GM12878 (cell line): ENCODE results near the gene TNFRSF8. TPM values are rescaled to one million over a fixed set of nuclear protein-coding genes. Genes with fewer than 3 reads are reported as not detected.

Experiments used
- CBX5 ChIP-seq: sonication (generic); IDR thresholded peaks from 2 replicates; pipeline ENCODE4 v1.6.1; 2016; ENCODE audit warnings: low read depth, moderate library complexity, mild to moderate bottlenecking, inconsistent platforms
- EP300 ChIP-seq, 2 experiments: fragments of 150-350 bp in 1 of 2; IDR thresholded peaks; 2 replicates each; pipeline ENCODE4 v1.6.1; 2011 to 2012; ENCODE audit warnings: low read depth in 2 of 2, low read length in 2 of 2, borderline replicate concordance in 1 of 2, improper control_type of control experiment in 1 of 2, inconsistent platforms in 1 of 2; ENCODE audit not compliant: control insufficient read depth in 1 of 2
- ETV6 ChIP-seq, 2 experiments: fragments of 450-650 bp in 1 of 2; IDR thresholded peaks in 1 of 2; conservative IDR thresholded peaks in 1 of 2; 2 replicates each; pipeline ENCODE4 v1.6.1; 2014; ENCODE audit warnings: antibody characterized with exemption in 1 of 2, borderline replicate concordance in 1 of 2, low read depth in 1 of 2, mild to moderate bottlenecking in 1 of 2, moderate library complexity in 1 of 2
- HDGF ChIP-seq: fragments of 450-650 bp; IDR thresholded peaks from 2 replicates; pipeline ENCODE4 v1.6.1; 2016; ENCODE audit warnings: antibody characterized with exemption
- MTA3 ChIP-seq: IDR thresholded peaks from 2 replicates; pipeline ENCODE4 v1.6.1; 2012; ENCODE audit warnings: low read length, inconsistent platforms, borderline replicate concordance
- MYC ChIP-seq: IDR thresholded peaks from 2 replicates; pipeline ENCODE4 v1.6.1; 2011; ENCODE audit warnings: mild to moderate bottlenecking, low read length, moderate library complexity, inconsistent platforms; ENCODE audit not compliant: insufficient read depth, insufficient replicate concordance, insufficient read length, severe bottlenecking
- RAD51 ChIP-seq: fragments of 450-650 bp; IDR thresholded peaks from 2 replicates; pipeline ENCODE4 v1.6.1; 2016; ENCODE audit warnings: moderate library complexity, mild to moderate bottlenecking, inconsistent platforms
- RCOR1 ChIP-seq: conservative IDR thresholded peaks from 2 replicates; pipeline ENCODE4 v1.6.1; 2012; ENCODE audit warnings: low read depth, low read length, improper control_type of control experiment
- RELA ChIP-seq: fragments of 450-650 bp; IDR thresholded peaks from 2 replicates; pipeline ENCODE4 v1.8.0; 2014; ENCODE audit warnings: borderline replicate concordance; ENCODE audit not compliant: partially characterized antibody
- REST ChIP-seq: IDR thresholded peaks from 2 replicates; pipeline ENCODE4 v1.6.1; 2012; ENCODE audit warnings: mild to moderate bottlenecking, low read depth, low read length
- TBL1XR1 ChIP-seq: IDR thresholded peaks from 2 replicates; pipeline ENCODE4 v1.6.1; 2012; ENCODE audit warnings: low read depth, low read length, improper control_type of control experiment
- USF2 ChIP-seq: IDR thresholded peaks from 2 replicates; pipeline ENCODE4 v1.6.1; 2011; ENCODE audit warnings: low read depth, low read length, improper control_type of control experiment, borderline replicate concordance
- polyA plus RNA-seq, 11 experiments: library from polyadenylated mRNA; depleted of rRNA in 4 of 11; unstranded in 6 of 11; stranded (reverse) in 5 of 11; fragments of >200 nt; fragmentation: Nextera tagmentation in 4 of 11; fragmentation: Illumina TruSeq in 1 of 11; extraction: Ambion mirVana in 4 of 11; extraction: Trizol in 1 of 11; gene quantifications; 1 replicate in 1 of 11; 2 replicates in 10 of 11; pipeline versions ENCODE4 v1.2.1 to v1.2.3, GENCODE V29; 2011 to 2016; ENCODE audit warnings: inconsistent platforms in 2 of 11, missing spikeins in 2 of 11, low read depth in 1 of 11
- total RNA-seq, 4 experiments: library from RNA; depleted of rRNA in 3 of 4; stranded (reverse); fragments of >200 nt in 3 of 4; fragmentation: Illumina TruSeq in 1 of 4; extraction: Trizol in 1 of 4; gene quantifications; 2 replicates each; pipeline versions ENCODE4 v1.2.1 to v1.2.3, GENCODE V29; 2013 to 2021
- TF ChIP-seq, protein P1 (sequence below): fragments of 450-650 bp; formaldehyde crosslinking; IDR thresholded peaks from 2 replicates; pipeline ENCODE4 v1.4.0; 2022; ENCODE audit warnings: mild to moderate bottlenecking, moderate library complexity
- TF ChIP-seq, protein P2 (sequence below): fragments of 450-650 bp; IDR thresholded peaks from 2 replicates; pipeline ENCODE4 v1.6.1; 2014; ENCODE audit warnings: mild to moderate bottlenecking
- TF ChIP-seq, protein P3 (sequence below): fragments of 450-650 bp; IDR thresholded peaks from 2 replicates; pipeline ENCODE4 v1.6.1; 2017; ENCODE audit warnings: mild to moderate bottlenecking

TNFRSF8 gene
- total and polyA plus RNA-seq, 10 of the 15 experiments (the other 5 are each of a cell fraction or from before 2014, with no cell fraction given): 9.8 to 114 (median 58.8) TPM

DNA sequence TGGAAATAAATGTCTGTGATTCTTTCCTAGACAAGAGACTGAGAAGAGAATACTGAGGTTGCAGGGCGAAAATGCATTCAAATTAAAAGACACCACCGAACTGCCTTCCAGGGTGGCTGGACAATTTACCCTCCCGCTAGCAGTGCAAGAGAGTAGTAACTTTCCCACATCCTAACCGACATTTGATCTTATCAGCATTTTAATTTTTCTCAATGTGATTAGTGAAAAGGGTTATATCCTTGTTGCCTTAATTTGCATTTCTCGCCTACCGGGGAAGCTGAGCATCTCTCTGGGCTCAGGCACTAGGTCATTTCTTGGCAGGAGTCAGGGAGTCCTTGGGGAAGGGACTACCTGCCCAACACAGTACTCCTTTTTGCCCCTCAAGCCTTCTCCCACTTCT, 2.8 kb downstream of the TNFRSF8 start (continued):
- no peak for TF ChIP-seq USF2
- TF ChIP-seq CBX5: no peak
- TF ChIP-seq, protein P1, sequence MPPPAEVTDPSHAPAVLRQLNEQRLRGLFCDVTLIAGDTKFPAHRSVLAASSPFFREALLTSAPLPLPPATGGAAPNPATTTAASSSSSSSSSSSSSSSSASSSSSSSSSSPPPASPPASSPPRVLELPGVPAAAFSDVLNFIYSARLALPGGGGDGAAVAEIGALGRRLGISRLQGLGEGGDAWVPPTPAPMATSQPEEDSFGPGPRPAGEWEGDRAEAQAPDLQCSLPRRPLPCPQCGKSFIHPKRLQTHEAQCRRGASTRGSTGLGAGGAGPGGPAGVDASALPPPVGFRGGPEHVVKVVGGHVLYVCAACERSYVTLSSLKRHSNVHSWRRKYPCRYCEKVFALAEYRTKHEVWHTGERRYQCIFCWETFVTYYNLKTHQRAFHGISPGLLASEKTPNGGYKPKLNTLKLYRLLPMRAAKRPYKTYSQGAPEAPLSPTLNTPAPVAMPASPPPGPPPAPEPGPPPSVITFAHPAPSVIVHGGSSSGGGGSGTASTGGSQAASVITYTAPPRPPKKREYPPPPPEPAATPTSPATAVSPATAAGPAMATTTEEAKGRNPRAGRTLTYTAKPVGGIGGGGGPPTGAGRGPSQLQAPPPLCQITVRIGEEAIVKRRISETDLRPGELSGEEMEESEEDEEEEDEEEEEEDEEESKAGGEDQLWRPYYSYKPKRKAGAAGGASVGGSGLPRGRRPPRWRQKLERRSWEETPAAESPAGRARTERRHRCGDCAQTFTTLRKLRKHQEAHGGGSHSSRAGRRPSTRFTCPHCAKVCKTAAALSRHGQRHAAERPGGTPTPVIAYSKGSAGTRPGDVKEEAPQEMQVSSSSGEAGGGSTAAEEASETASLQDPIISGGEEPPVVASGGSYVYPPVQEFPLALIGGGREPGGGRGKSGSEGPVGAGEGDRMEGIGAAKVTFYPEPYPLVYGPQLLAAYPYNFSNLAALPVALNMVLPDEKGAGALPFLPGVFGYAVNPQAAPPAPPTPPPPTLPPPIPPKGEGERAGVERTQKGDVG (CRISPR knock-in tag): no peak
- TF ChIP-seq RCOR1: no peak
- no peak for TF ChIP-seq MTA3
- TF ChIP-seq MYC: no peak
- TF ChIP-seq, protein P2, sequence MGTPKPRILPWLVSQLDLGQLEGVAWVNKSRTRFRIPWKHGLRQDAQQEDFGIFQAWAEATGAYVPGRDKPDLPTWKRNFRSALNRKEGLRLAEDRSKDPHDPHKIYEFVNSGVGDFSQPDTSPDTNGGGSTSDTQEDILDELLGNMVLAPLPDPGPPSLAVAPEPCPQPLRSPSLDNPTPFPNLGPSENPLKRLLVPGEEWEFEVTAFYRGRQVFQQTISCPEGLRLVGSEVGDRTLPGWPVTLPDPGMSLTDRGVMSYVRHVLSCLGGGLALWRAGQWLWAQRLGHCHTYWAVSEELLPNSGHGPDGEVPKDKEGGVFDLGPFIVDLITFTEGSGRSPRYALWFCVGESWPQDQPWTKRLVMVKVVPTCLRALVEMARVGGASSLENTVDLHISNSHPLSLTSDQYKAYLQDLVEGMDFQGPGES: no peak
- TF ChIP-seq TBL1XR1: no peak
- no peak for TF ChIP-seq REST
- TF ChIP-seq RELA: no peak
- no peak for TF ChIP-seq EP300 (IDR thresholded peaks at IDR 0.05; ENCODE audit: borderline replicate concordance in 1 of 2, control insufficient read depth in 1 of 2, low read depth in 2 of 2, low read length in 2 of 2)
- TF ChIP-seq, protein P3, sequence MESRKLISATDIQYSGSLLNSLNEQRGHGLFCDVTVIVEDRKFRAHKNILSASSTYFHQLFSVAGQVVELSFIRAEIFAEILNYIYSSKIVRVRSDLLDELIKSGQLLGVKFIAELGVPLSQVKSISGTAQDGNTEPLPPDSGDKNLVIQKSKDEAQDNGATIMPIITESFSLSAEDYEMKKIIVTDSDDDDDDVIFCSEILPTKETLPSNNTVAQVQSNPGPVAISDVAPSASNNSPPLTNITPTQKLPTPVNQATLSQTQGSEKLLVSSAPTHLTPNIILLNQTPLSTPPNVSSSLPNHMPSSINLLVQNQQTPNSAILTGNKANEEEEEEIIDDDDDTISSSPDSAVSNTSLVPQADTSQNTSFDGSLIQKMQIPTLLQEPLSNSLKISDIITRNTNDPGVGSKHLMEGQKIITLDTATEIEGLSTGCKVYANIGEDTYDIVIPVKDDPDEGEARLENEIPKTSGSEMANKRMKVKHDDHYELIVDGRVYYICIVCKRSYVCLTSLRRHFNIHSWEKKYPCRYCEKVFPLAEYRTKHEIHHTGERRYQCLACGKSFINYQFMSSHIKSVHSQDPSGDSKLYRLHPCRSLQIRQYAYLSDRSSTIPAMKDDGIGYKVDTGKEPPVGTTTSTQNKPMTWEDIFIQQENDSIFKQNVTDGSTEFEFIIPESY: no peak
- TF ChIP-seq ETV6 (conservative IDR thresholded peaks at IDR 0.05 in 1 of 2, IDR thresholded peaks at IDR 0.05 in 1 of 2; ENCODE audit: borderline replicate concordance in 1 of 2, low read depth in 1 of 2): no peak
- TF ChIP-seq RAD51: no peak
- TF ChIP-seq HDGF: no peak
